ENCODE data around the gene EYA4.

EYA4 gene

GRCh38 chr6:133407320-133408100 lies 166.4 kb downstream of the EYA4 start:
- DNase-seq (ENCODE audit: low read depth), result no peak

- DNase-seq (ENCODE audit: low read depth), result no peak
Observed at GRCh38 chr6:133408132-133408531, 167.0 kb downstream of the EYA4 start.

GRCh38 chr6:133408543-133408942 lies 167.4 kb downstream of the EYA4 start:
- DNase-seq (ENCODE audit: low read depth), result no peak

GRCh38 chr6:133410638-133411435 lies 169.7 kb downstream of the EYA4 start:
- no peak for DNase-seq (ENCODE audit: low read depth)

- no peak for DNase-seq (ENCODE audit: low read depth)
Observed at GRCh38 chr6:133411757-133412156, 170.6 kb downstream of the EYA4 start.

GRCh38 chr6:133415262-133415661 lies 174.1 kb downstream of the EYA4 start:
- no peak for DNase-seq (ENCODE audit: low read depth)

GRCh38 chr6:133418108-133418507 lies 177.0 kb downstream of the EYA4 start:
- DNase-seq (ENCODE audit: low read depth), result no peak

GRCh38 chr6:133423242-133423641 lies 182.1 kb downstream of the EYA4 start:
- DNase-seq (ENCODE audit: low read depth), result no peak

- no peak for DNase-seq (ENCODE audit: low read depth)
Observed at GRCh38 chr6:133424359-133424758, 183.2 kb downstream of the EYA4 start.

- DNase-seq (ENCODE audit: low read depth), result no peak
Observed at GRCh38 chr6:133426038-133426437, 184.9 kb downstream of the EYA4 start.

- DNase-seq (ENCODE audit: low read depth), result no peak
Observed at GRCh38 chr6:133428295-133428694, 187.1 kb downstream of the EYA4 start.

GRCh38 chr6:133430530-133430929 lies 189.4 kb downstream of the EYA4 start:
- no peak for DNase-seq (ENCODE audit: low read depth)

- DNase-seq (ENCODE audit: low read depth), result no peak
Observed at GRCh38 chr6:133431031-133431430, 189.9 kb downstream of the EYA4 start.

GRCh38 chr6:133432021-133432989 lies 191.1 kb downstream of the EYA4 start:
- DNase-seq (ENCODE audit: low read depth), result no peak

- no peak for DNase-seq (ENCODE audit: low read depth)
Observed at GRCh38 chr6:133435065-133435728, 194.0 kb downstream of the EYA4 start.

GRCh38 chr6:133436652-133437051 lies 195.5 kb downstream of the EYA4 start:
- DNase-seq (ENCODE audit: low read depth), result no peak

GRCh38 chr6:133441491-133441890 lies 200.3 kb downstream of the EYA4 start:
- DNase-seq (ENCODE audit: low read depth), result no peak

- no peak for DNase-seq (ENCODE audit: low read depth)
Observed at GRCh38 chr6:133446789-133447188, 205.6 kb downstream of the EYA4 start.

GRCh38 chr6:133447924-133448323 lies 206.8 kb downstream of the EYA4 start:
- no peak for DNase-seq (ENCODE audit: low read depth)

GRCh38 chr6:133456439-133456838 lies 215.3 kb downstream of the EYA4 start:
- DNase-seq (ENCODE audit: low read depth), result no peak

- no peak for DNase-seq (ENCODE audit: low read depth)
Observed at GRCh38 chr6:133456944-133457343, 215.8 kb downstream of the EYA4 start.

GRCh38 chr6:133460101-133460500 lies 218.9 kb downstream of the EYA4 start:
- DNase-seq (ENCODE audit: low read depth), result no peak
